ENCODE measurements around the gene PRKN.

The PRKN gene

GRCh38 chr6:162078126-162078525 is 649.4 kb downstream of the PRKN start:
- H3K27me3 ChIP-seq (ENCODE audit: insufficient read depth, poor library complexity, severe bottlenecking), result no peaks in the 10 kb centered on the region
- no peak for DNase-seq (ENCODE audit: low read depth in 1 of 2, low spot score in 1 of 2)
- H3K27ac ChIP-seq (replicated peaks), result no peak overlapping the region
- TF ChIP-seq REST (IDR thresholded peaks at IDR 0.05; ENCODE audit: insufficient replicate concordance, low read depth) (no peak), SPI1 (IDR thresholded peaks at IDR 0.05; ENCODE audit: borderline replicate concordance, low read depth) (no peak), CTCF (IDR thresholded peaks at IDR 0.05; ENCODE audit: insufficient read depth, low read length) (no peak), GABPA (IDR thresholded peaks at IDR 0.05; ENCODE audit: low read depth) (no peak), POLR2AphosphoS5 (IDR thresholded peaks at IDR 0.05; ENCODE audit: low read depth) (no peak)
- H3K4me3 ChIP-seq (replicated peaks; ENCODE audit: insufficient read depth, low read length), result no peak overlapping the region

GRCh38 chr6:162076816-162077215 is 650.8 kb downstream of the PRKN start:
- TF ChIP-seq POLR2AphosphoS5 (IDR thresholded peaks at IDR 0.05; ENCODE audit: low read depth) (no peak), GABPA (IDR thresholded peaks at IDR 0.05; ENCODE audit: low read depth) (no peak), CTCF (IDR thresholded peaks at IDR 0.05; ENCODE audit: insufficient read depth, low read length) (no peak), REST (IDR thresholded peaks at IDR 0.05; ENCODE audit: insufficient replicate concordance, low read depth) (no peak), SPI1 (IDR thresholded peaks at IDR 0.05; ENCODE audit: borderline replicate concordance, low read depth) (no peak)
- Histone ChIP-seq H3K27ac (replicated peaks) (no peak overlapping the region), H3K4me3 (replicated peaks; ENCODE audit: insufficient read depth, low read length) (no peak overlapping the region), H3K27me3 (ENCODE audit: insufficient read depth, poor library complexity, severe bottlenecking) (no peaks in the 10 kb centered on the region)
- no peak for DNase-seq (ENCODE audit: low read depth in 1 of 2, low spot score in 1 of 2)

- H3K27me3 ChIP-seq (ENCODE audit: insufficient read depth, poor library complexity, severe bottlenecking), result no peaks in the 10 kb centered on the region
- H3K27ac ChIP-seq (replicated peaks), result no peak overlapping the region
- TF ChIP-seq SPI1 (IDR thresholded peaks at IDR 0.05; ENCODE audit: borderline replicate concordance, low read depth) (no peak), REST (IDR thresholded peaks at IDR 0.05; ENCODE audit: insufficient replicate concordance, low read depth) (no peak), GABPA (IDR thresholded peaks at IDR 0.05; ENCODE audit: low read depth) (no peak), POLR2AphosphoS5 (IDR thresholded peaks at IDR 0.05; ENCODE audit: low read depth) (no peak), CTCF (IDR thresholded peaks at IDR 0.05; ENCODE audit: insufficient read depth, low read length) (no peak)
- no peak for DNase-seq (ENCODE audit: low read depth in 1 of 2, low spot score in 1 of 2)
- no peak overlapping the region for H3K4me3 ChIP-seq (replicated peaks; ENCODE audit: insufficient read depth, low read length)
Measured at GRCh38 chr6:162074641-162075275, 652.8 kb downstream of the PRKN start.
